ENCODE results near the gene TERT. TPM values are rescaled to one million over a fixed set of nuclear protein-coding genes. Genes with fewer than 3 reads are reported as not detected.
"Not testable (repeated sequence)": the region's sequence is repeated elsewhere in the genome, so short reads cannot be mapped to it uniquely, and the experiment has no call there.

Gene TERT
- total and polyA plus RNA-seq, 2 experiments from 2014 or later = 0.08 TPM; not detected in 1

DNA sequence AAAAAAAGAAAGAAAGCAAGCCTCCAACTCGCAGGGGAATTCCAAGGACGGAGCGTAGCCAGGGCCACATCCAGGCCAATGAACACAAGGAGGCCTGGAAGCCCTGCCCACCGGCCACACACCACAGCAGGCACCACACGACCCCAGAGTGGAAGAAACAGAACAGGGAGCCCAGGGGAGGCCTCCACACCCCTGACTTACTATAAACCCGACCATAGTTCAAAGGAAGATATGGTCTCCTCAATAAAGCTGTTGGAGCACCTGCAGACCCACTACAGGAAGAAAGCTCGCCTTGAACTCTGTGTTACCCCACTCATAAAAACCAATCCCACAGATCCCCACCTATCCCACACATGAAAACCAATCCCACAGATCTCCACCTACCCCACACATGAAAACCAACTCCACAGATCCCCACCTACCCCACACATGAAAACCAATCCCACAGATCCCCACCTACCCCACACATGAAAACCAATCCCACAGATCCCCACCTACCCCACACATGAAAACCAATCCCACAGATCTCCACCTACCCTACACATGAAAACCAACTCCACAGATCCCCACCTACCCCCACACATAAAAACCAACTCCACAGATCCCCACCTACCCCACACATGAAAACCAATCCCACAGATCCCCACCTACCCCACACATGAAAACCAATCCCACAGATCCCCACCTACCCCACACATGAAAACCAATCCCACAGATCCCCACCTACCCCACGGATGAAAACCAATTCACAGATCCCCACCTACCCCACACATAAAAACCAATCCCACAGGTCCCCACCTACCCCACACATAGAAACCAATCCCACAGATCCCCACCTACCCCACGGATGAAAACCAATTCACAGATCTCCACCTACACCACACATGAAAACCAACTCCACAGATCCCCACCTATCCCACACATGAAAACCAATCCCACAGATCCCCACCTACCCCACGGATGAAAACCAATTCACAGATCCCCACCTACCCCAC lies 19.2 kb downstream of the TERT start:
- not testable (repeated sequence) for H3K9me2 ChIP-seq (replicated peaks; ENCODE audit: insufficient read depth); H2AFZ ChIP-seq; H3K4me1 ChIP-seq (ENCODE audit: insufficient read depth); DNase-seq (ENCODE audit: low spot score); H3K27ac ChIP-seq; H3K36me3 ChIP-seq (replicated peaks; ENCODE audit: insufficient read depth, low read depth); H4K20me1 ChIP-seq (ENCODE audit: insufficient read depth, poor library complexity, severe bottlenecking); H3K4me2 ChIP-seq; H3K4me3 ChIP-seq; H3K79me2 ChIP-seq; H3K9me3 ChIP-seq (ENCODE audit: low read depth); H3K27me3 ChIP-seq
- WGBS (ENCODE audit: low lambda C conversion rate, missing lambda C conversion rate) = 89% methylated on average over 9 of the region's 10 CpGs

DNA sequence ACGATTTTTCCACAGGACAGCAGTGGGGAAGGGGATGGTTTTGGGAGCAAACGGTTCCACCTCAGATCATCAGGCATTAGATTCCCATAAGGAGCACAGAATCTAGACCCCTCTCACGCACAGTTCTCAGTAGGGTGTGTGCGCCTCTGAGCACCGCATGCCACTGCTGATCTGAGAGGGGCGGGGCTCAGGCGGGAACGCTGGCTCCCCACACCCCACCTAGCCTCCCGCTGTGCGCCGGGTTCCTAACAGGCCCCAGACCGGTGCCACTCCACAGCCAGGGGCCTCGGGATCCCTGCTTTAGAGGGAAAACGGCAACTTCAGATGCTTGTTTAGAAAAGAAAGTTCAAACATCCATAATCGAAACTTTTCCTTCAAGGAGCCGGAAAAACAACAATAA lies 20.4 kb downstream of the TERT start:
- Histone ChIP-seq H3K36me3 (replicated peaks; ENCODE audit: insufficient read depth, low read depth) (no peaks in the 10 kb centered on the region), H3K4me2 (no peak overlapping the region), H3K27ac (no peak overlapping the region), H3K79me2 (no peaks in the 10 kb centered on the region), H3K4me1 (ENCODE audit: insufficient read depth) (no peaks in the 10 kb centered on the region), H3K9me3 (ENCODE audit: low read depth) (no peaks in the 10 kb centered on the region), H2AFZ (no peak overlapping the region), H3K9me2 (replicated peaks; ENCODE audit: insufficient read depth) (no peaks in the 10 kb centered on the region), H3K27me3 (no peaks in the 10 kb centered on the region), H4K20me1 (ENCODE audit: insufficient read depth, poor library complexity, severe bottlenecking) (no peaks in the 10 kb centered on the region), H3K4me3 (no peak overlapping the region)
- TF ChIP-seq, protein P1, sequence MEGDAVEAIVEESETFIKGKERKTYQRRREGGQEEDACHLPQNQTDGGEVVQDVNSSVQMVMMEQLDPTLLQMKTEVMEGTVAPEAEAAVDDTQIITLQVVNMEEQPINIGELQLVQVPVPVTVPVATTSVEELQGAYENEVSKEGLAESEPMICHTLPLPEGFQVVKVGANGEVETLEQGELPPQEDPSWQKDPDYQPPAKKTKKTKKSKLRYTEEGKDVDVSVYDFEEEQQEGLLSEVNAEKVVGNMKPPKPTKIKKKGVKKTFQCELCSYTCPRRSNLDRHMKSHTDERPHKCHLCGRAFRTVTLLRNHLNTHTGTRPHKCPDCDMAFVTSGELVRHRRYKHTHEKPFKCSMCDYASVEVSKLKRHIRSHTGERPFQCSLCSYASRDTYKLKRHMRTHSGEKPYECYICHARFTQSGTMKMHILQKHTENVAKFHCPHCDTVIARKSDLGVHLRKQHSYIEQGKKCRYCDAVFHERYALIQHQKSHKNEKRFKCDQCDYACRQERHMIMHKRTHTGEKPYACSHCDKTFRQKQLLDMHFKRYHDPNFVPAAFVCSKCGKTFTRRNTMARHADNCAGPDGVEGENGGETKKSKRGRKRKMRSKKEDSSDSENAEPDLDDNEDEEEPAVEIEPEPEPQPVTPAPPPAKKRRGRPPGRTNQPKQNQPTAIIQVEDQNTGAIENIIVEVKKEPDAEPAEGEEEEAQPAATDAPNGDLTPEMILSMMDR (IDR thresholded peaks at IDR 0.05; ENCODE audit: poor library complexity) = no peak
- TF ChIP-seq EZH2phosphoT487 (IDR thresholded peaks at IDR 0.05; ENCODE audit: low read depth, severe bottlenecking, unreplicated experiment) (no peak), EZH2 (IDR thresholded peaks at IDR 0.05; ENCODE audit: borderline replicate concordance) (no peak)
- WGBS (ENCODE audit: low lambda C conversion rate, missing lambda C conversion rate) = 91% methylated on average over 16 of the region's 16 CpGs
- DNase-seq (ENCODE audit: low spot score) = no peak

DNA sequence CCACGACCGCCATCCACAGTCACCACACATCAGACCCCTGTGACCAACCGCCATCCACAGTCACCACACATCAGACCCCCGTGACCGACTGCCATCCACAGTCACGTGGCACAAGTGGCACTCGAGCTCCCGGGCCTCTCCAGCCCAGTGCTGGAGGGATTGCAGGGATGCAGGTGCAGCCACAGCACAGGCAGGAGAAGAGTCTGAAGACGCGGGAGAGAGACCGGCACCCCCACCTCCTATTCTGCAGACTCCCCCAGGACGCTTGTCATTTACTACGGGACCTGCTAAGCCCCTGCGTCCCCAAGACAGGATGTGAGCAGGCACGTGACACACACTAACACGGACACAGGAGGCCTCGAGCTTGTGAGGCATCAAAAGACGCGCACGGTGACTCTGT lies 21.1 kb downstream of the TERT start:
- H3K9me3 ChIP-seq (ENCODE audit: low read depth) = no peaks in the 10 kb centered on the region
- H4K20me1 ChIP-seq (ENCODE audit: insufficient read depth, poor library complexity, severe bottlenecking) = no peaks in the 10 kb centered on the region
- no peaks in the 10 kb centered on the region for H3K4me1 ChIP-seq (ENCODE audit: insufficient read depth)
- H3K27me3 ChIP-seq = no peaks in the 10 kb centered on the region
- H3K9me2 ChIP-seq (replicated peaks; ENCODE audit: insufficient read depth) = no peaks in the 10 kb centered on the region
- no peaks in the 10 kb centered on the region for H3K79me2 ChIP-seq
- H2AFZ ChIP-seq = no peak overlapping the region
- 94% methylated on average over 20 of the region's 20 CpGs for WGBS (ENCODE audit: low lambda C conversion rate, missing lambda C conversion rate)
- H3K4me3 ChIP-seq = no peak overlapping the region
- no peak overlapping the region for H3K4me2 ChIP-seq
- no peak overlapping the region for H3K27ac ChIP-seq
- no peak for TF ChIP-seq EZH2phosphoT487 (IDR thresholded peaks at IDR 0.05; ENCODE audit: low read depth, severe bottlenecking, unreplicated experiment)
- TF ChIP-seq EZH2 (IDR thresholded peaks at IDR 0.05; ENCODE audit: borderline replicate concordance) = no peak
- TF ChIP-seq, protein P1 (IDR thresholded peaks at IDR 0.05; ENCODE audit: poor library complexity) = no peak
- no peaks in the 10 kb centered on the region for H3K36me3 ChIP-seq (replicated peaks; ENCODE audit: insufficient read depth, low read depth)
- no peak for DNase-seq (ENCODE audit: low spot score)

DNA sequence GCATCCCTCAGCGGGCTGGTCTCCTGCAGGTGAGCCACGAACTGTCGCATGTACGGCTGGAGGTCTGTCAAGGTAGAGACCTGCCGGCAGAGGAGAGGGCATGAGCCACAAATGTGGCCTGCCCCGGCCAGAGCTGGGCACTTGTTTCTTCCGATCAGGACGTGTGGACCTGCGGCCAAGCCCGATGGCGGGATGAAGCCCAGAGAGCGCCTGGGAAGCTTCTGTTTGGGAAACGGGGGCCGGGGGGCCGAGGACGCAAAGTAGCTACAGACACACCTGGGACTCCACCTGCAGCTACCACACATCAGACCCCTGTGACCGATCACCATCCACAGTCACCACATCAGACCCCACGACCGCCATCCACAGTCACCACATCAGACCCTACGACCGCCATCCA lies 22.7 kb downstream of the TERT start:
- Histone ChIP-seq H3K36me3 (replicated peaks; ENCODE audit: insufficient read depth, low read depth) (no peaks in the 10 kb centered on the region), H2AFZ (no peak overlapping the region)
- WGBS (ENCODE audit: low lambda C conversion rate, missing lambda C conversion rate) = 95% methylated on average over 16 of the region's 21 CpGs

More for the DNA sequence above, 22.7 kb downstream of the TERT start:
- no peak overlapping the region for H3K4me2 ChIP-seq
- TF ChIP-seq, protein P1 (IDR thresholded peaks at IDR 0.05; ENCODE audit: poor library complexity) = no peak
- no peak for TF ChIP-seq EZH2phosphoT487 (IDR thresholded peaks at IDR 0.05; ENCODE audit: low read depth, severe bottlenecking, unreplicated experiment)
- TF ChIP-seq EZH2 (IDR thresholded peaks at IDR 0.05; ENCODE audit: borderline replicate concordance) = no peak
- no peaks in the 10 kb centered on the region for H3K79me2 ChIP-seq
- no peaks in the 10 kb centered on the region for H3K27me3 ChIP-seq
- no peaks in the 10 kb centered on the region for H3K9me2 ChIP-seq (replicated peaks; ENCODE audit: insufficient read depth)
- H3K4me3 ChIP-seq = no peak overlapping the region
- no peaks in the 10 kb centered on the region for H4K20me1 ChIP-seq (ENCODE audit: insufficient read depth, poor library complexity, severe bottlenecking)
- no peaks in the 10 kb centered on the region for H3K9me3 ChIP-seq (ENCODE audit: low read depth)
- no peak overlapping the region for H3K27ac ChIP-seq
- H3K4me1 ChIP-seq (ENCODE audit: insufficient read depth) = no peaks in the 10 kb centered on the region
- DNase-seq (ENCODE audit: low spot score) = no peak

All from hepatocyte (in vitro differentiated cells).